ENCODE data around the gene SAMD3.
"Not testable (repeated sequence)": the region's sequence is repeated elsewhere in the genome, so short reads cannot be mapped to it uniquely, and the experiment has no call there.

Gene SAMD3, protein sequence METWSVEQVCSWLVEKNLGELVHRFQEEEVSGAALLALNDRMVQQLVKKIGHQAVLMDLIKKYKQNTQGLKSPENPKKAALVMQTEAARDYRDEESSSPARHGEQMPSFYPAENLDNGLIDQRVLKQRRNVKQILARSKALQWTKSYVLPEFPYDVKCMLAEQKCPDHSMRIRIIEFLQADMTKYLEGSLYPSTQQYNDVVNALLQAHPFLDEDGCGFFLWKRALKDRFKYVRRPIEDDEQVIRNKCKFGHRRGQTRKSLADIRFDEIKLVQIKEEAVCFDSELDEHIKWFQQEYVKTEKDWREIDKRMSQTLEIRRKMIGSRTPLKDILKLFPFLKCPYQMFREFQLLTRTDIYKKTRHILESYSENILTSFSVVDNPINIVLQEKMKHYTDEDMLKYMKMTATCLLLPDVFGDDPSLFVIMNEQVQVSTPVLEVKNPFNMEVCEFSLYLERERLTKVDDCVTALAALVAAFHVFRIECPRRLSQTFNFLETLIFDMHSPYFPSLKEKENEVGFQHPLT

DNA sequence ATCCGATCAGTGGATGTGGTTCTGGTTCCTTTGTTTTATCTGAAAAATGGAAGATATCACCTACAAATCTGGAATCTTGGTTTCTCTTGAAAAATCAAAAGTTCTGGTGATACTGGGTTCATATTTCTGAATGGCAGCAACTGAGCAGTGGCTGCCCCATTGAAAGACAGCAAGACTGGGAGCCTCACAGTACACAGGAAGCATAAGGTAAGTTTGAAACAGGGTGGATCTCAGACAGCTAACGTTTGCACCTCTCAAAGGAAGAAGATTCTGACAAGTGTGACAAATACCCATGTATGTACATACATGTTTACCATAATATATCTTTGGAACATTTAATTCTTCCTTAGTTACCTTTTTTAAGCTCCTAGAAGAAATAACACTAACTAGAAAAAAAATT lies at the start of gene SAMD3:
TSS of gene SAMD3 (minus strand) at position 177 of the 400 bp plus-strand sequence. CDS start 7,678 bp downstream, outside the sequence.
- DNase-seq = no peak

GRCh38 chr6:130269969-130270635 lies 47.4 kb upstream of the SAMD3 start:
- DNase-seq = no peak

GRCh38 chr6:130265553-130265952 lies 42.8 kb upstream of the SAMD3 start:
- DNase-seq = not testable (repeated sequence)

DNA sequence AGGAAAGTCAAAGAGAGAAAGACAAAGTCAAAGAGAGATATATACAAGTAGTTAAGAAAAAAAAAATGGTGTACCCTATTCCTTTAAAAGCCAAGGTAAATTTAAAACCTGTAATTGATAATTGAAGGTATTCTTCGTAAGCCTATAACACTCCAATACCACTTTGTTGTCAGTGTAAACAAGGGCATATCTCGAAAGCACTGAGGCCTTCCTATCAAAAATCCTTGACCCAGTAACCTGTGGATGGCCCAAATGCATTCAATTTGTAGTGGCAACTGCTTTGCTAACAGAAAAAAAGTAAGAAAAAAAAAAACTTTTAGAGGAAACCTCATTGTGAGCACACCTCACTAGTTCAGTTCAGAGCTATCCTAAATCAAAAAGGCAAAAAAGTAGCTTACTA lies 39.3 kb upstream of the SAMD3 start:
- DNase-seq = no peak

- DNase-seq = not testable (repeated sequence)
Measured at GRCh38 chr6:130261558-130261957, 38.8 kb upstream of the SAMD3 start.

DNA sequence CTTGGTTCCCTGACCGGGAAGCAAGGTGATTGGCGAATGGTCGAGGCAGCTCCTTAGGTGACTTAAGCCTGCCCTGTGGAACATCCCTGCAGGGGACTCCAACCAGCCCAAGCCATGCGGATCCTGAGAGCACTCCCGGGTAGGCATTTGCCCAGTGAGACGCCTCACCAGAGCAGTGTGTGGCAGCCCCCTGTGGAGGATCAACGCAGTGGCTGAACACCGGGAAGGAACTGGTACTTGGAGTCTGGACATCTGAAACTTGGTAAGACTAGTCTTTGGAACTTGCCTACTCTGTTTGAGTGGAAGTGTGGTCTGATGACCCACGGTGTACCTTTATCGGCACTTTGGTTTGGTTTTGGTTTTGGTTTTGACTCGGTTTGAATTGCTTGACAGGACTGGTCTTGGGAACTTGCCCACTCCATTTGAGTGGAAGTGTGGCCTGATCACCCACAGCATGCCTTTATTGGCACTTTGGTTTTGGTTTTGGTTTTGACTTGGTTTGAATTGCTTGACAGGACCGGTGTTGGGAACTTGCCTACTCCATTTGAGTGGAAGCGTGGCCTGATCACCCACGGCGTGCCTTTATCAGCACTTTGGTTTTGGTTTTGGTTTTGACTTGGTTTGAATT lies 38.0 kb upstream of the SAMD3 start:
- DNase-seq = not testable (repeated sequence)

GRCh38 chr6:130260050-130260462 lies 37.3 kb upstream of the SAMD3 start:
- DNase-seq = not testable (repeated sequence)

- no peak for DNase-seq
Measured at GRCh38 chr6:130259557-130259956, 36.8 kb upstream of the SAMD3 start.

DNA sequence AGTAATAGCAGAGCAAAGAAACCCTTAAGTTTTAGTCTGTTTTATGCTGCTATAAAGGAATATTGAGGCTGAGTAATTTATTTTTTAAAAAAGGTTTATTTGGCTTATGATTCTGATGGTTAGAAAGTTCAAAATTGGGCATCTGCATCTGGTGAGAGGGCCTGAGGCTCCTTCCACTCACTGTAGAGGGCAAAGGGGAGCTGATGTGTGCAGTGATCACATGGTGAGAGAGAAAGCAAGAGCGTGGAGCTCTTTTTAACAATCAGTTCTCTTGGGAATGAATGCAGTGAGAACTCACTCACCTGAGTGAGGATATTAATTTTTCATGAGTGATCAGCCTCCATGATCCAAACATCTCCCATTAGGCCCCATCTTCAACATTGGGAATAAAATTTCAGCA lies 36.4 kb upstream of the SAMD3 start:
- DNase-seq = no peak

DNA sequence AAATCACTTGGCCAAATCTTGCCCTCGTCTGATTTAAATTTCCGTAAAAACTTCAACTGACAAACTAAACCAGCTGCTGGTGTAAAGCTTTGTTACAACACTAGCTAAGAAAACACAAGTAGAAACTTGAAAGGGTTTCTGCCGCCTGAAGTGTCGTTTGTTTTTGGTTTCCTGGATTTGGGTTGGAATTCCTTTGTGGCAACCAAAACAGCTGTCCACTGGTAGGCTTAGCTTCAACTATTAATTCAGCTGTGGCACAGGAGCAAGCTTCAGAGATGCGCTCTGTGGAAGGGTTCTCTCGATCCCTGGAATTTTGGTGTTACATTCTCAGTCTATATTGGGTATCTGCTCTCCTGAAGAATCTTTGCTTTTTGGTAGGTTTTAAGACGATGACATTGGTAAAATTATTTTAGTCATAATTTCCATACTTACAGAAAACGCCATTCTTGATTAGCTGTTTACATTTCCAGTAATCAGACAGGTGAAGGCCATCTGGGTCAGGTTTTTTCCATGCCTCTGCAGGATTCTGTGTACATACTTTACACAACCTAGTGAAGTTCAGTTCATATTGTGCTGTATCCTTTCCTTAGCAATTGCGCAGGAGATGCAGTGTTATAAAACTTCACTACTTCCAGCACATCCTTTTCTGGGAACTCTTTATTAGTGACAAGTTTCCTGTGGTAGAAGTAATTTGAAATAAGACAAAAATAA lies 29.9 kb upstream of the SAMD3 start:
- no peak for DNase-seq

GRCh38 chr6:130245267-130245666 lies 22.5 kb upstream of the SAMD3 start:
- DNase-seq = no peak

GRCh38 chr6:130244728-130245127 lies 22.0 kb upstream of the SAMD3 start:
- DNase-seq = no peak

DNA sequence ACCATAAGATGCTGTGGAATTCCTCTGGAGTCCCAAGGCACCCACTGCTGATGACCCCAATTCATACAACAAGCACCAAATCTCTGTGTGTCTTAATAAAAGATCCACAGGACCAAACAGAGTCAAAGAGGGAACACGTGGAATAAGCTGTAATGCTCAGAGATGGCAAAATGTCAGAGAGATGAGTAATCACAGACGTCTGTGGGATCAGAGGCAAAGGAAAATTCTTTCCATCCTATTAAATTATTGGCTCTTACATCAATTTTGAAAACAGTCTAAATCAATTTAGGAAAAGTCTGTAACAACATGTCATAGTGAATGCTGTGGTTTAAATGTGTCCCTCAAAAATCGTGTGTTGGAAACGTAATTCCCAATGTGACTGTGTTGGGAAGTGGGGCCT lies 17.5 kb upstream of the SAMD3 start:
- no peak for DNase-seq

DNA sequence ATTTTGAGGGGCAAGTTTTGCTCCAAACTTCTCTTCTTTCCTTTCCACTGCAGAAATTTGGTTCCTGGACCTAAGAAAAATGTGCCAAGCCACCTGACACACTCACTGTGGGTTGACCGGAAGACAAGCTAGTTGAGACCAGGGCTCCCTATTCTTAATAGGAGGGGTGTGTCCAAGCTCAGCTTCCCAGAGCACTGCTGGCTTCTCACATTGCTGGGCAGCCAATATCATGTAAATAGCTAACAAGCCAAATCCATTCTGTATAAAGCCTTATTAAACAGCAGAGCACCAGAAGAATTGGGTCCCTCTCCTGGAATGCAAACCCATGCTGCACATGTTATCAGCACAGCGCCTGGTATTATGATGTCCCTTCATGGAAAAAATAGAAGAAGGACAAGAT lies 17.0 kb upstream of the SAMD3 start:
- no peak for DNase-seq

GRCh38 chr6:130233330-130233729 lies 10.6 kb upstream of the SAMD3 start:
- DNase-seq = no peak

GRCh38 chr6:130230531-130230930 lies 7.8 kb upstream of the SAMD3 start:
- not testable (repeated sequence) for DNase-seq

- no peak for DNase-seq
Measured at GRCh38 chr6:130229645-130230044, 6.9 kb upstream of the SAMD3 start.

GRCh38 chr6:130223508-130223907 lies 757 bp upstream of the SAMD3 start:
- DNase-seq = no peak

DNA sequence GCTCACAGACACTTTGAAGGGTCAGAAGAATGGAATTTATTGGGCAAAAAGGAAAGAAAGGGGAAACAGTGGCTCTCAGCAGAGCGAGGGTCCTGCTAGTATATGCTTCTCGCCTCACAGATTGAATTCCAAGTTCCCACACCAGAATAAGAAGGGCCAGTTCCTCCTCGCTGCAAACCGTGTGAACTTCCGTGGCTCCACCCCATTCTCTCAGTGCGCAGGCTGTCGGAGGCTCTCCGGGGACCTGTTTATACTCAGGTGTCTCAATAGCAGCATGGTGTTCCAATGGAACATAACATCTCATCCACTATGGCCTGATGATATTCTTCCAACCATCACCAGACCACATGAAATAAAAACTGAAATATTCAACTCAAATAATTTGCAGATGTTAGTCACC lies 4.6 kb downstream of the SAMD3 start:
- DNase-seq = no peak

GRCh38 chr6:130216620-130217019 lies 6.1 kb downstream of the SAMD3 start:
- DNase-seq = no peak

DNA sequence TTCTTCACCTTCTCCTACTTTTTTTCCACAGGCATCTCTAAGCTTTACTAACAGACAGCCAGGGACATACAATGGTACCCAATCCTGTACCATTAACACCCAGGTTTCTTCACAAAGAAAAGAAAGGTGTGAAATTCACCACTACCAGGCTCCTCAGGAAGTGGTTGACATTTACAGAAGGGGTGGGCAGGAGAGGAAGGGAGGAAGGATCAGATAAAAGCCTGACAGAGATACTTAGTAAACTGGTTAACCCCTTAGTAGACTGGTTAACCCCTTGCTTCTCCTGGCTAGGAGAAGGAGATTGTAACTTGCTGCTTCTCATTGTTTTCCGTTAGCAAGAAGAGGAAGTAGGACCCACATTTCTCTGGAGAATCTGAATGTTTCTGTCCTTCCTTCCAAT lies 7.2 kb downstream of the SAMD3 start:
- DNase-seq = no peak

GRCh38 chr6:130212215-130212874 lies 10.4 kb downstream of the SAMD3 start:
- no peak for DNase-seq

Measured in RPMI8226 (cell line).